Myocyte (in vitro differentiated cells): ENCODE measurements around the gene DNM1L. TPM values are rescaled to one million over a fixed set of nuclear protein-coding genes. Genes with fewer than 3 reads are reported as not detected.

Source experiments
- DNase-seq: peaks from one replicate; pipeline ENCODE4 v3.0.0-alpha.2; 2012; ENCODE audit warnings: low read depth
- total RNA-seq: library from RNA; depleted of rRNA; stranded (reverse); fragments of >200 nt; gene quantifications from 2 replicates; pipeline ENCODE4 v1.2.3, GENCODE V29; 2014

The DNM1L gene
- total RNA-seq, 1 donor from 2014 or later: 44.4 TPM

DNA sequence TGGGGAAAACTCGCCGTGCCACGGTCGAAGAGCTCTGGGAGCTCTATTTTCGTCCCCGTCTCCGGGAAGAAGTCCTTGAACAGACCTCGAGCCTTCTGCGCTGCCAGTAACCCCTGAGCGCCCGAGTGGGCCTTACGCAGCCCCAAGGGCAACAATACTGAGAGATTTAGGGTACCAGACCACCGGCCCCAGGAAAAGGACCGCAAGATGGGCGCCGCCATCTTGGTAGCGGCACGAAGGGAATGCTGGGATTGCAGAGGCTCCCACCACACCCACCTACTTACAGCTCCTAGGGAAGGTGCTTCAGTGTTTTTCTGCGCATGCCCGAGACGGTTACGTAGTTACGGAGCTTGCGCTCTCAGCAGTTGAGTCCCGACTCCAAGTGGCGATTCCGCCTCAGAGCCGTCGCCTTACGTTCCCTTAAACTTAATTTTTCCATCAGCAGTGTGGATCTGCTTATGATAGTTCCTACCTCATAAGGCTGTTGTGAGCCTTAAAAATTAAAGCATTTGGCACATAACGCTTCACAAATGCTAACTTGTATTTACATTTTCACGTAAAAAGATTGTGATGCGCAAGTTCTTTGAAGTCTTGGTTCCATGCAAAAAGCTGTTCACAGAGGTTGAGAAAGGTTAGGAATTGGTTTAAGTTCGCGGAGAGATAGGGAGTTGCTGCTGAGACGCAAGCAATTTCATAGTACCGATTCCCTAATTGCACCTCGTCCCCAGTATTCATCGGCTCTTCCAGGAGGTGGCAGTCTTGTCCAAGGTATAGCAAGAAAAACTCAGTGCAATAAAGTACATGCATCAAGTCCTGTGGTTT lies 76.8 kb downstream of the DNM1L start, which contains the start of gene YARS2:
YARS2 (minus strand) TSS at position 244 of the 822 bp plus-strand sequence; CDS start at position 221, 23 bp downstream.
- DNase-seq: peak; percentile 99

DNA sequence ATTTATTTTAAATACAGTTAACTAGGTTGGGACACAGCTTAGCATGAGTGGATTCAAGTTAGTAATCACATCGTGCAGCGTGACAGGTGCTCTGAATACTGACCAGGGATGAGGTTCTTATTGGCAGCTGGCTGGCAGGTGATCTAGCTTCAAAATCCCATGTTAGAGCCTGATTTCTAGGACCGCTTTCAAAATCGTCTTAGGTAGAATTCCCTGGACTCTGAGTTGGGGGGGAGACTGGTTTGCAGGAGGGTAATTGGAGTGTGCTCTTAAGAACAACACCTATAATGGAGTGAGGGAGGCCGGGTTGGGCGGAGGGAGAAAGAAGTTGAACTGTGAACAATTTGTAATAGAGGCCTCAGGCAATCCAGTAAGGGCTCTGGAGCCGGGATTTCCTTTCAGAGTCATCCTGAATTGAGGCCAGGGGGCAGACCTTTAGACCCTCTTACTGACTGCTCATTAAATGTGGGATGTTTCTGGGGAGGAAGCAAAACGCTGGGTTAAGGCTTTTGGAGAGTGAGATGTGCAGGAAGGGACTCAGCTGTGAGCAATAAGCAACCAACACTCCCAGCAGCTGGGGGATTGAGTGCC lies 77.5 kb downstream of the DNM1L start:
- DNase-seq: peak; percentile 35

DNA sequence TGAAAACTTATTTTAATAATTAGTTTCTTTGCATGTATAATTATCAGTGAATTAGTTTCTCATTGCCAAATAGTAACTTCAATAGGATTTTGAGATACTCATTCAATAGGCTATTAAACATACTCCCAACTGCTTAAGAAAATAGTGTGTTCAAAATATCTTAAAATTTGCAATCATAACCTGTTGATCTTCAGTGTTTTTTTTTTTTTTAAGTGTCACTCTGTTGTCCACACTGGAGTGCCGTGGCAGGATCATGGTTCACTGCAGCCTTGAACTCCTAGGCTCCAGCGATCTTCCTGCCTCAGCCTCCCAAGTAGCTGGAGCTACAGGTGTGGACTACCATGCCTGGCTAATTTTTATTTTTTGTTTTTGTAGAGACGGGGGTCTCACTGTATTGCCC lies 78.1 kb downstream of the DNM1L start:
- DNase-seq: no peak

DNA sequence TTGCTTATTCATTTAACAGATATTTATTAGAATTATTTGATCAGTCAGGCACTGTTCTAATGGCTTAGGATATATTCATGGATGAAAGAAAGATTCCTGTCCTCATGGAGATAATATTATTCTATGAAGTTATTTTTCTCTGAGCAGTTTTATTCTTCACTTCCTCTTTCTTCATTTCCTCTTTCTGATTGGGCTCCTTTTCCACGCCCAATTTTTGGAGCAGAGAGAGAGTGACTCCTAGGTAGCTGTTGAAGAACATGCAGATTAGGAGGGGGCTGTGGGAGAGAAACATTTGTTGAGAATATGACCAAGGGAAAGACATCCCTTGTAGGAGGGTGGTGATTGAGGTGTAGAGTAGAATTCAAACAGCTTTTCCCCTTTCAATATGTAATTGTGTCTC lies 82.6 kb downstream of the DNM1L start:
- no peak for DNase-seq

DNA sequence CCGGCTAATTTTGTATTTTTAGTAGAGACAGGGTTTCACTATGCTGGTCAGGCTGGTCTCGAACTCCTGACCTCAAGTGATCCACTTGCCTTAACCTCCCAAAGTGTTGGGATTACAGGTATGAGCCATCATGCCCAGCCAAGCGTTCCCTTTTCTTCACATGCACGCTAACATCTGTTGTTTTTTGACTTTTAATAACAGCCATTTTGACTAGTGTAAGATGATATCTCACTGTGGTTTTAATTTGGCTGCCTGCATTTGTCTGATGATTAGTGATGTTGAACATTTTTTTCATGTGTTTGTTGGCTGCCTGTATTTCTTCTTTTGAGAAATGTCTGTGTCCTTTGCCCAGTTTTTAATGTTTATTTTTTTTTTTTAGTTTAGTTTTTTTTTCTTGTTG lies 86.8 kb downstream of the DNM1L start:
- DNase-seq: peak; percentile 87

DNA sequence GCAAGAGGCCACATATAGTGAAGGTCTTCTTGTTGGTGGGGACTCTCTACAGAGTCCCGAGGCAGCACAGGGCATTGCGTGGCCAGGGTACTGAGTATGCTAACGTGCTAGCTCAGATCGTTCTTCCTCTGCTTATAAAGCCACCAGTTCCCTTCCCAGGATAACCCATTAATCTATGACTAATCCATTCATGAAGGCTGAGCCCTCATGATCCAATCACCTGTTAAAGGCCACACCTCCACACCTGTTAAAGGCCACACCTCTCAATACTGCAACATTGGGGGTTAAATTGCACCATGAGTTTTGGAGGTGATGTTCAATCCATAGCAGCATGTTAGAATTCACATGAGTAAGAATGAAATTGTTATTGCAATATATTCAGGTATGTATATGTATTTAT lies 89.4 kb downstream of the DNM1L start:
- DNase-seq: no peak

DNA sequence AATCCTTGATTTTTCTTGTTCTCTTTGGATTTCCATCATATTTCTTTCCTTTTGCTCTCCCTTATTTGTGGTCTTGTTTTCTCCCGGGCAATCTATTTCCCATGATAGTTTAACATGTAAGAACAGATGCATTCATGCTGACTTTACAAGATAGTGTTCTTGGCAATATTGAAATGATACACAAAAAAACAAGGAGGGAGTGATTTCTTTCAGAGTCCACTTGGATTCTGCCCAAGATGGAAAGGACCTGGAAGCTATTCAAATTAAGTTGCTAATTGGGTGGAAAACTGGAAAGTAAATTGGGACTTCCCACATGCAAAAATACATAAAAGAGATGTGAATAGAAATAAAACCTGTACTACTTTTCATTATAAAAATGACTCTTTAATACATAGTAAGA lies 91.0 kb downstream of the DNM1L start:
- DNase-seq: peak; percentile 22

DNA sequence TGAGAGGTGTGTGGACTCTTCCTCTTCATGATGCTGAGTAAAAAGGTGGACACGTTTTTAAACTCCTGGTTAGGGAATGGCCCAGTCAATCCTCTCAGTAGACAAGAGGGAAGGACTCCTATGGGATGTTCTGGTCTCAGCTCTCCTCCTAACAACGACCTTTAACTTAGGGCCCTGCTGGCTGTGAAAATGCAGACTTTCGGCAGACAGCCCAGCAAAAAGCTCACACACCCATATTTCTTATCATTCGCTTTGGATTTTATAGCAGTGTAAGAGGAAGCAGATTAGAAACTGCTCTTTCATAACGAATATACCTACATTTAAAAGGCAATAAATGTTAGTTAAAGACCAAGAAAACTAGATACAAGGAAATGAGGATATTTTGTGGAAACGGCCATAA lies 94.6 kb downstream of the DNM1L start:
- no peak for DNase-seq

DNA sequence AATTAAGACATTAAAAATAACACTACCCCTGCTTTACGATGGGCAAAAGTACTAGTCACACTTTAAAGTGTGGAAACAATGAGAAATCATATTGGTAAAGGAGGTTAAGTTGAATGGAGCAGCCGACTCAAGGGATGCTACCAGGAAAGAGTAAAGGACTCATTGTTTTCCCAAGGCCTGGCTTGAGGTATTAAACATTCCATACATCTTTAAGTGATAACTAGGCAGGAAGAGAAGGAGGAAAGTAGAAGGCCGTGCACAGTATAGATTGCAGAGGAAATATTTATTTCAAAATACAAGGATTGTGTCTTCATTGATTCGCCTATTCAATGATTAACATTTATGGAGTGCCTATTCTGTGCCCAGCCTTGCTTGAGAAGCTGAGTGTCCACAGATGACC lies 97.2 kb downstream of the DNM1L start:
- DNase-seq: no peak

DNA sequence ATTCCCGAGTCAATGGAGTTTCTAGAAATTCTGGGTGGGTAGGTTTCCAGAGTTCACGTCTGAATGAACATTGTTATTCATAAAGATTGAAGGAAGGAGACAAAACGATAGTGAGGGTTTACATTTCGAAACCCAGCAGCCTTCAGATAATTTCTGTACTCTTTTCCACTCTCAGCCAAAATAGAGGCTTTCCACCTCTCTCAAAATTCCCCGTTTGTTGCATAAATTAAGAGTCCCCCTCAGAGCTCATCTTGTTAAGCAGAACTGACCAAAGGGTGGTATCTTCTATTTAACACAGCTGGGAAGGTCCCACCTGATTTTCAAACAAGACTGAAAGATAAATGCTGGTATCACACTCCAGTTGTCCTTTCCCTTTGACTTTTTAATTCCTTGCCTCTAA lies 98.1 kb downstream of the DNM1L start:
- DNase-seq: no peak

DNA sequence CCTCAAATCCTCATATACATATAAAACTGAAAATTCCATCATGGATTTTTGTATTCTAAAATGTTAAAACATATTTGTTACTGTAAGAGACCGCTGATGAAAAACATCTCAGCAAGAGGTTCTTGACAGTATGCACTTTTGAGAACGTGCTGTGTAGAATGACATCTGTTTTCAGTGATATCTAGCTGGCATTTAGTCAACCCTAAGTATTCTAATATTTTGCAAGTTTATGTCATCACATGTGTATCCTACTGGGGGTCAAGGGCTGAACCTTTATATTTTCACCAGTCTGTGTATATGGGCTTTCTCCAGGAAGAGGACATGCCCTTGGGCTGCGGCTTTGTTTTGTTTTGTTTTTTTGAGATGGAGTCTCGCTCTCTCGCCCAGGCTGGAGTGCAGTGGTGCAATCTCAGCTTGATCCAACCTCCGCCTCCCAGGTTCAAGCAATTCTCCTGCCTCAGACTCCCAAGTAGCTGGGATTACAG lies 98.6 kb downstream of the DNM1L start:
- DNase-seq: no peak

DNA sequence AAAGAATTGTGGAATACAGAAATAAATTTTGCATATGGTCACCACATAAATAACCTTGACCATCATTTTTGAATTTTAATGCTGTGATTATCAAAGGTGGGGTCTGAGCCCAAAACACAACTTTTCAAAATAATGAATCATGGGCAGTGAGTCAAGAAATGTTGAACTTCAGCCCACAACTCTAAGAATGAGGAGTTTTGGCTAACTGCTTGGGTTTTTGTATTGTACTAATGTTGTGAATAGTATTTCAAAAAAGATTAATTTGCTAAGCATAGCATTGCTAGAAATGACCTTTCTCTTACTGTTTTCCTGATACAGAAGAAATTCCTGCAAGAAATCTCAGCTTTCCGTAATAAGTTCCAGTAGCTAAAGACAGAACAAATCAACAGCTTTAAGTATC lies 101.0 kb downstream of the DNM1L start:
- DNase-seq: no peak

DNA sequence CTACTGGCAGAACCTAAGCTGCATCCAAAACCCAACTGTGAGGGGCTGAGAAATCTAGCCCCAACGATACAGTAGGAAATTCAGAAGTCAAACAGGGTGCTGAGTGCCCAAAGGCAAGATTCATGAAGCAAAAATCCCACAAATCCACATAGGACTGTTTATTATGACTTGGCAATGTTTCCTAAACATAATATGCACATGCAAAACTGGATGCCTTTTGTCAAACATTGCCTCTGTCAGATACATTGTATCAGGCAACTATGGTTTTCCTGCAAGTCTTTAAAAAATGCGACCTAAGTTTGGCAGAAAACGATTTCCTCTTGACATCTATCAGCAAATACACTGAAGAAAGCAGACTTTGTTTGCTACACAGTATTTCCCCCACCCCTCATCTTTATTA lies 103.9 kb downstream of the DNM1L start:
- DNase-seq: no peak

DNA sequence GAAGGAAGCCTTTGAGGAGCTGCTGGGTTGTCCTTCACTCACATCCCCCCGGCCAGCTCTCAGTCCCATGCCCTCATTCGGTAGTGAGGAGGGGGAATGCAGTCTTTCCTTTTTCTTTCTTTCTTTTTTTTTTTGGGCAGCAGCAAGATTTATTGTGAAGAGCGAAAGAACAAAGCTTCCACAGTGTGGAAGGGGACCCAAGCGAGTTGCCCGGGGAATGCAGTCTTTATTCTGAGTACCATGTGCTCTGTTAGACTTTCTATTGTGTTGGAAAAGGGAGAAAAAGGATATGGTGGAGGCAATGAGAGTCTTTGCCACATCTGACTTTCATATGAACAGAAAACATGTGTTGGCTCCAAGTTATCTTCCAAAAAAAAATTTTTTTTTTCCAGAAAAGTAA lies 106.5 kb downstream of the DNM1L start:
- DNase-seq: no peak

DNA sequence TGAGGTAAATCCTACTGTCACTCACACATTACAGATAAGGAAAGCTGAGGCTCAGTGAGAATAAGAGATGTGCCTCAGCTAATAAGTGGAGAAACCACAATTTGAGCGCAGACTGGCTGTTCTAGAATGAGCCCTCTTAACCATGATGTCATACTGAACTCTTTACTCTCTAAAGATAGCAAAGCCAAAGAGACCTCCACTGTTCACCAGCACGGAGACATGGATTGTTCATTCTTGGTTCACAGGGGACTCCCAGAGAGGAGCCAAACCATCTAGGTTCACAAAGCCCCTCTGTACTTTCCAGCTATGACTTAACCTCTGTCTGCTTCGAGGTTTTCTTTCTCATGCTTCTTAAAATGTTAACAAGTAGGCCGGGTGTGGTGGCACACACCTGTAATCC lies 109.3 kb downstream of the DNM1L start:
- no peak for DNase-seq

DNA sequence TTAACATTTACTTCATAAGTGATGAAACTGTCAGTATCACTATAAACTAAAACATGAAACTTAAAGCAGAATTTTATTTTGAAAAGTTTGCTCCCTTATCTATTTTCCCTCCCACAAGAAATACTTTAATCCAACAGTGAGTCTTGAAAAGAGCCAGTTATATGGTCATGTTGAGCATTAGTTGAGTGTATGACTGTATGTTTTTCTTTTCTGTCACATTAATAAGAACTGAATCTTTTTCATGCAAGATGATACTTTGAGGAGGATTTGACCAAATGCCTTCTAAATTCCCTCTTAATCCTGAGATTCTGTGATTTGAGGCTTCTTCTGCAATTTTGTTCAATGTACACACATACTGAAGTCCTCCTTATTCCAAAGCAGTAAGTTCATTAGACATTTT lies 110.3 kb downstream of the DNM1L start:
- DNase-seq: no peak

DNA sequence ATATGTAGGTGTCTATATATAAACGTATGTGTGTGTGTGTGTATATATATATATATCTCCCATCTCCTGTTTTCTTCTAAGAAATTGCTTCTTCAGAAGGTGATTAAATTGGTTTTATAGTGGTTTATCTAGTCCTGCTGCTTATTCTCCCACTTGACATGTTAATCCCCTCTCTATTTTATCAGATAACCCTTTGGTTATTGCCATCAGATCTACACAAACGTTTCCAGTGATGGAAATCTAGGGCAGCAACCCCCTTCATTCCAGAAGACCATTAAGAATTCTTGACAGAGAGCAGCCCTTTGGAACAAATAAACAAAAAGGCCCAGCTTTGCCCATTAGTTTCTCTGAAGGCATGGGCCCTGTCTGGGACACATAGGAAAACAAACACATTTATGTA lies 110.8 kb downstream of the DNM1L start:
- no peak for DNase-seq

DNA sequence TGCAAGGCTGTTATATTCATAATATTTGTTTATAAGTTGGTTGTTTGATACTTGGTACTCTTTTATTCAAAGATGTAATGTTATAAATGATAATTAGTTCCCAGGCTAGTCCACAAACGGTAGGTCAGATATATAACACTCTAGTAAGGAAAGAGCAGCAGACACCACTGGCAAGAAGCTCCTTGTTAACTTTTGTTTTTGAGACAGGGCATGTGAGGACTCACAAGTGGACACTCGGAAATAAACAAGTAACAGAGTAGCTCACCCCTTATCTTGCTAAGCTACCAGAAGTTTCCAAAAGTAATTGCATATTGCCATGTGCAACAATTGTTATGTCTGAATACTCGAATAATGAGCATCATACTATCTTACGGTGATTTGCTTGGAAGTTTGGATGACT lies 115.2 kb downstream of the DNM1L start:
- no peak for DNase-seq

Other genes with a start within 250 kb of the DNM1L start
- gene YARS2, start 76.6 kb downstream of the DNM1L start, total RNA-seq: 22.4 and 37.0 TPM in 2 replicates
- gene PKP2, start 217.5 kb downstream of the DNM1L start, total RNA-seq: 8.2 and 60.0 TPM in 2 replicates